GM19324 (cell line): ENCODE results near the gene CTSD.

Experiments used
- ATAC-seq: cut with Tn5 transposase; IDR thresholded peaks from one replicate; pipeline ENCODE4 v1.9.1; 2021; ENCODE audit warnings: mild to moderate bottlenecking, moderate library complexity; ENCODE audit not compliant: unreplicated experiment, low FRiP score

CTSD gene

GRCh38 chr11:1732418-1733008 is 31.2 kb downstream of the CTSD start:
- no peak for ATAC-seq

- no peak for ATAC-seq
These were observed 32.2 kb downstream of the CTSD start for GRCh38 chr11:1731451-1732059.

DNA sequence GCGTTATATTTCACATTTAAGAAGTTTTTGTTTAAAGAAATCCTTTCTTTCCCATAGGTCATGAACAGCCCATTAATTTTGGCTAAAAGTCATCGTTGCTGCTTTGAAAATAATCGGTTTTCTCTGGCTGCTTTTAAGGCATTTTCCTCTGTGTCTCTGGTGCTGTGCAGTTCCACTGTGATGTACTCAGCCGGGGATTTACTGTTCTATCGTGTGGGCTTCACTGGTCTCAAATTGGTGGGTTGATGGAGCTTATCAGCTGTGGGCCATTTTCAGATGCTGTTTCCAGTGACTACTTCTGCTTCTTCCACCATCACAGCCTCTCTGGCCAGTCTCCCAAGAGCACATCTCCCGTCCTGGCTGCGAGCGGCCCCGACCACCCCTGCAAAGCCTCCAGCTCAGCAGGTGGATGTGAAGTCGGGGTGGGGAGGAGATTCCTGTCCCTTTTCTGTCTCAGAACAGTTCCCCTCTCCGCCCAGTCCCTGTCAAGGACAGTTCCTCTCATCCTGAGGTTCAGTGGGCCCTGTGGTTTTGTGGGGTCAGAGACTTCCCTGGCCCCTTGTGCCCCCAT is 33.6 kb downstream of the CTSD start:
- ATAC-seq: no peak

GRCh38 chr11:1729692-1730011 is 34.1 kb downstream of the CTSD start:
- no peak for ATAC-seq

DNA sequence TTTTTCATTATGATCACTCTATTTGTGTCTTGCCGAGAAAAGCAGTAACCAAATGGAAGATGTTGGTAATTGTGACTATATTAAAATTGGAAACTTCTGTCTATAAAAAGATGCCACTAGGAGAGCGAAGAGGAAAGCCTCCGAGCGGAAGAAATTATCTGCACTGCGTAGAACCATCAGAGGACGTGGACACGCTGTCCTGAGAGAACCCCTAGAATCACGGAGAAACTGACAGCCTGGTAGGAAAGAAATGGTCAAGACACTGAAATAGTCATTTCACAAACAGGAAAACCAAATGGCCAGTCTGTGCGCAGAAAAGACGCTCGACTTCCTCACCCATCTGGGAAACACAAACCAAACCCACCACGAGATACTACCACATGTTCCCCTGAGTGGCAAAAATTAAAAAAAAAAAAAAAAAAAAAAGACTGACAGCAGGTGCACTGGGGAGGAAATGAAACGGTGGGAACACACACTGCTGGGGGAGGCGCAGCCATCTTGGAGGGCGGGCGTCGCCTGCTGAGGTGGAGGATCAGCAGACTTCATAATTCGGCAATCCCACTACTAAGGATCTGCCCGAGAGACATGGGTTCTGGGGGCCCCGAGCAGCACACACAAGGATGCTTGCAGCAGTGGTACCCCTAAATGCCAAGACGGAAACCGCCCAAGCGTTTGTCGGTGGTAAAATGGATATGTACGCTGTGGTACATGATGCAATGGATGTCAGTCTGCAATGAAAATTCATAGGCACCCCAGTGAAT is 34.6 kb downstream of the CTSD start:
- ATAC-seq: no peak

GRCh38 chr11:1728301-1728700 is 35.4 kb downstream of the CTSD start:
- ATAC-seq: no peak

- no peak for ATAC-seq
These were observed 35.9 kb downstream of the CTSD start for GRCh38 chr11:1727861-1728260.

DNA sequence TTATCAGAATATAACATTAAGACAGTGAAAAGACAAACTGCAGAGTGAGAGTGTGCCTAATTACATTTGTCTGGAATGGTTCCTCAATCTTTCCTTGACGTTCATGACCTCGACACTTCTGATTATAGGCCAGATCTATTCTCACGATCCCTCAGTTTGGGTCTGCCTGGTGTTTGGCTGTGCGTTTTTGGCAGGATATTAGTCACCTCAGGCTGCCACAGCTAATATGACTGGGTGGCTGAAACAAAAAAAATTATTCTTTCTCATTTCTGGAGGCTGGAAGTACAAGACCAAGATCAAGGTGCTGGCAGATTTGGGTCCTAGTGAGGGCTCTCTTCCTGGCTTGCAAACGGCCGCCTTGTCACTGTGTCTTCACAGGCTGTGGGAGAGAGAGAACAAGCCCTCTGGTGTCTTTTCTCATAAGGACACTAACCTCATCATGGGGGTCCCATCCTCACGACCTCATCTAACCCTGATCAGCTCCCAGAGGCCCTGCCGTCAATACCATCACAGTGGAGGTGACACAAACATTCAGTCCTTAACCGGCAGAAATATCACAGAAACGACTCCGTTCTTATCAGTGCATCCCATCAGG is 36.5 kb downstream of the CTSD start:
- ATAC-seq: no peak

DNA sequence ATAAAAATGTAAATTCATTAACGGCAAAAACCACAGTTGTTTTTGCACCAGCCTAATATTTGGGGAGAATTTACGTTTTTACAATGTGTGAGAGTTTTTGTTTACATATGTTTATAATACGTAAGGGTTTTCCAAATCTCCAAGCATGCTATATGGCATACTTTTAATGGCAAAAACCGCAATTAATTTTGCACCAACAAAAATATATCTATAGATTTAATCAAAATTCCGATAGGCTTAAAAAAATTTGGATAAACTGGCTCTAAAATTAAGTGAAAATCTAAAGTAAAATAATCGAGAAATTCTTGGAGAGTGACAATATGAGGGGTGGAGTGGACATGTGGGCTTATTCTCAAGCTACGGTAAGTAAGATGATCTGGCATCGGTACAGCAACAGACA is 43.9 kb downstream of the CTSD start:
- no peak for ATAC-seq

GRCh38 chr11:1718326-1718725 is 45.4 kb downstream of the CTSD start:
- ATAC-seq: no peak

DNA sequence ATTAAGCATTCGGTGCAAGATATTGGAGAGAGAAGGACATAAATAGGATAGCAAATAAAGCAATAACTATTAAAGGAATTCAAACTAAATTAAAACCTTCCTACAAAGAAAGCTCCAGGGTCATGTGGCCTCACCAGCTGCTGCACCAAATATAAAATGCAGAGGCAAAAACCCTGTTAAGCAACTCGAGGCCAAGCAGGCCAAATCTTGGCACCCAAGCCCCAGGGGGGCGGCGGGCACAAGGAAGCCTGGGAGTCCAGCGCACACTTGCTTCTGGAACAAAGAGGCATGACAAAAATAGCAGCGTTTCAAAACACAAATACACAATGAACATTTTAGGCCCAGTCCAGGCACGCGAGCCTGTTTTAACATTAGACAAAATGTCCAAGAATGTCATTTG is 46.0 kb downstream of the CTSD start:
- ATAC-seq: no peak

- no peak for ATAC-seq
These were observed 48.5 kb downstream of the CTSD start for GRCh38 chr11:1714908-1715885.

- no peak for ATAC-seq
These were observed 55.0 kb downstream of the CTSD start for GRCh38 chr11:1708716-1709115.

- ATAC-seq: no peak
These were observed 56.0 kb downstream of the CTSD start for GRCh38 chr11:1707751-1708150.

- no peak for ATAC-seq
These were observed 56.9 kb downstream of the CTSD start for GRCh38 chr11:1706634-1707400.

DNA sequence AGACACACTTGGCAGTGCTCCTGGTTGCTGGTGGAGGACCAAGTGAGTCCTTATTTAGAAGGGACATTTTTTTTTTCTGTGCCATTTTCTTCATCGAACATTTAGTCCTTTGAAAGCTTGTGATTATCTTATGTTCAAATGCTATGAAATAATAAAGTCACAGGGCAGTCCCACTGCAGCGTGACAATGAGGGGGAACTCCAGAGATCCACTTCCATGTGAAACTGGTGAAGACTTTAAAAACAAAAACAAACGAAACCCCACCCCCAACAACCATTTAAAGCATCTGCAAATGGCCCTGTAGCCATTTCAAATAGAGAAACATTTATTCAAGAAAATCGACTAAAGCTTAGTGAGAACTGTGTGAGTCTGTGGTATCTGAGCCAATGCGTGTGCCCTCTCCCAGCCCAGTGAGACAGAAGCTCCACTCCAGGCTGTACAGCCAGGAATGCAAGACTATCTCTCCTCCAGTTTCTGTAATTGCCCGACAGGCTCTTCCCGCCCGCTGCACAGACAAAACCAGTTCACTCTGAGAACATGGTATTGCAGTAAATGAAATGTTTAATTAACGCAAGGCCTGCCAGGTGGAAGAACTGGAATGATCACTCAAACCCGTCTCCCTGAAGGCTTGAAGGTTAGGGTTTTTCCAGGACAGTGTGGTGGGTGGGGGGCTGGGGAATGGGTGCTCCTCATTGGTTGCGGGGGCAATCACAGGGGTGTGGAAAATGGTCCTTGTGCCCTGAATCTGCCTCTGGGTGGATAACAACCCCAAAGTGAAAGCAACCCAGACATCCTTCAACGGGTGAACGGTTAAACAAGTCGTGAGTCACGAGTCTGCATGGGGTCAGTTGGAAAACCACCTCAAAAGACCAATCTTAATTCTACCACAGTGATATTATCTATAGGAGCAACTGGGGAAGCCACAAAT is 58.3 kb downstream of the CTSD start:
- ATAC-seq: no peak

DNA sequence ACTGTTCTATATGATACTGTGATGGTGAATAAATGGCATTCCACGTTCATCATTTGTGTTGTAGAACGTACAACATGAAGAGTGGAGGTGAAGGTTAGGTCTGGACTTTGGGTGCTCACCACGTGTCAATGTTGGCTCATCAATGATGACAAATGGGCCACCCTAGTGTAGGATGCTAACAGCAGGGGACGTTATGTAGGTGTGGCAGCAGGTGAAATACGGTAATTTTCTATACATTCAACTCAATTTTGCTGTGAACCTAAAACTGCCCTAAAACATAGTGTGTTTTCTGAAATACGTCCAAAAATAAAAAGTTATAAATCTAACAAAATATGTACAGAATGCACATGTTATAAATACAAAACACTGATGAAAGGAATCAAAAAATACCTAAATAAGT is 60.6 kb downstream of the CTSD start:
- no peak for ATAC-seq
